ENCODE measurements around the gene CLEC2L.
A peak's percentile ranks its signal among the peaks of the same experiment; 100 is the strongest.

CLEC2L gene

DNA sequence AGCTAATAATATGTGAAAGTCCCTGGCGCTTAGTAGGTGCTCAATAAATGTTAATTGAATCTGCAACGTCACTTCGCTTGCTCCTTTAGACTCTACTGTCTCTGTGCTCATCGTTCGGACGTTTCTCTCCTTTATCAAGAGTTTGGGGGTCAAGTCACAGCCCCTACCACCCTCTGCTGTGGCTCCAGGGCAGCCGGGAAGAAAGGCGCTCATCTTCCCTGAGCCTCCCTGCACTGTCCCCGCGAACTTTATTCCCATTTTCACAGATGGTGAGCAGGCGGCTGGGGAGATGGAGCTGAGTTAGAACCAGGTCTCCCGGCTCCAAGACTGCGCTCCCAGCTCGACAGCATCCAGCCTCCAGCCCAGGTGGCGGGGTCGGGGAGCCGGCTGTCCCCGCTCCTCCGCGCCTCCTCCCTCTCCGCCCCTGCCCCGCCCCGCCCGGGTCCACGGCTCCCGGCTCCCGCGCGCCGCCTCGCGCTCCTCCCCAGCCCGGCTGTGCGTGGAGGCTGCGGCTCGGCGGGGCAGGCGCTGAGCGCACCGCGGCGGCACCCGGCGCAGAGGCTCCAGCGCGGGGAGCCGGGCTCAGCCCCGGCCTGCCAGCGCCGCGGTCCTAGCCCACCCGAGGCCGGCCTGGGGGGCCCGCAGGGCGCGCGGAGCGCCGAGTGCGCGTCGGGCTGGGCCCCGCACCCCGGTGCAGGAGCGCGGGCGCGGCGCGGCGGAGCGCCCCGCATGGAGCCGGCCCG lies at the start of gene CLEC2L:
Gene CLEC2L, plus strand, starts transcription at position 487 of the 743 bp plus-strand sequence. Its CDS starts 243 bp downstream, at position 730.
- DNase-seq, result no peak

GRCh38 chr7:139476139-139476538 lies 47.3 kb upstream of the CLEC2L start:
- no peak for DNase-seq

- no peak for DNase-seq
Measured at GRCh38 chr7:139476891-139477290, 46.6 kb upstream of the CLEC2L start.

DNA sequence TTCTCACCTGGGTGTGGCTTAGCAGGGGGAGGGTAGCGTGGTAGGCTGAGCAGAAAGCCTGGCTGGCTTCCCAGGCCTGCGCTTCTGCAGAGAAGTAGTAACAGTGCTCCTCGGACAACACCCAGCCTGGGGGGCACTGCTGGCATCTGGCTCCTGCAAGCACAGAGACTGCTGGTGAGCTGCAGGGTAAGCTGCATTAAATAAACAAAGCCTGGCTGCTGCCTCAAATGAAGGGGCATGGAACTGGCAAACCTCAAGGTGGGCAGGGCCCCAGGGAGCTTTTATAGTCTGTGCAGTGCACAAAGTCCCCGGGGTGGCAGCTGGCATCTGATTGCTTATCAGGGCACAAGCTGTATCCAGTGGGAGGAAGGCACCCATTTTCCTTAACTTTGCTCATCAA lies 43.9 kb upstream of the CLEC2L start:
- no peak for DNase-seq

DNA sequence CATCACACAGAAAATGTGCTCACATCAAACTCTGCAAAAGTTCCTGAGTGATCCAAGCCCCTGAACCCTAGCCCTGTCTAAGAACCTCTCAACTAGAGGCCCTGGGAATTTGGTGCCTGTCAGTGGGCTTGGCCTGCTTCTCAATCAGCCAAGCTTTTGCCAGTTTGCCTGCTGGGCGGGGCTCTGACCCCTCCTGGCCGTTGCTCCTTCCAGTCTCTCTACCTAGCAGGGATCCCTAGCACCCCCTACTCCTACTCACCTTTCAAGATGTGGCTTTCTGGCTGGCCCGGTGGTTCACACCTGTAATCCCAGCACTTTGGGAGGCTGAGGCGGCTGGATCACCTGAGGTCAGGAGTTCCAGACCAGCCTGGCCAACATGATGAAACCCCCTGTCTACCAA lies 42.1 kb upstream of the CLEC2L start:
- DNase-seq, result no peak

- no peak for DNase-seq
Measured at GRCh38 chr7:139482122-139482521, 41.4 kb upstream of the CLEC2L start.

DNA sequence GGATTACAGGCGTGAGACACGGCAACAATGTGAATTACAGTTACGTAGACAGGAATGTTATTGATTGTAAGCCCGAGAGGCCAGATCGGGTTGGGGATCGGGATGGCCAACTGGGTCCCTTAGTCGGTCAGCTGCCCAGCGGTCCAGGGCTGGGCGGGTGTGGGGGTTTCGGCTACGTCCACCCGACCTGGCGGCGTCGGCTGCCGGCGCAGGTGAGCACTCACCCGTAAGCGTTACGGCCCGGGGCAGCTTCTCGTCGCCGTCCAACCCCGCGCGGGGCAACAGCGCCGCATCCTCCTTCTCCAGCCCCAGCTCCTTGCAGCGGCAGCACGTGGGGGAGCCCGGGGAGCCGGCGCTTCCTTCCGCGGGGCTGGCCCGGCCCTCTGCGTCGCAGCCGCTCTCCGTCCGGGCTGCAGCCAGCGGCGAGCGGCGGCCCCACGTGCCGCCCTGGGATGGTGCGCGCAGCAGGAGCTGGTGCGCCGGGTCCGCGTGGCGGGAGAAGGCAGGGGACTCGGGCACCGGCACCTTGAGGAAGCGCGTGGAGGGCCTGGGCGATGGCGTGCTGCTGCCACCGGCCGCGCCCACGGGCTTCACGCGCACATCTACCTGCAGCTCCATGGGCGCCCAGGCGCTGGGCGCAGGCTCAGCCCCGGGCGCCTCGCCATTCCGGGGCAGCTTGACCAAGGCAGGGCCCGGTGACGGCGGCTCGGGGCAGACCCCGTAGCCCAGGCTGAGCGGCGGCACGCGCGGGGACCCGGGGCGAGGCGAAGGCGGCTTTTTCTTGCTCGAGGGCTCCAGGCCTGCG lies 40.6 kb upstream of the CLEC2L start:
- no peak for DNase-seq

GRCh38 chr7:139487366-139488080 lies 36.0 kb upstream of the CLEC2L start:
- no peak for DNase-seq

DNA sequence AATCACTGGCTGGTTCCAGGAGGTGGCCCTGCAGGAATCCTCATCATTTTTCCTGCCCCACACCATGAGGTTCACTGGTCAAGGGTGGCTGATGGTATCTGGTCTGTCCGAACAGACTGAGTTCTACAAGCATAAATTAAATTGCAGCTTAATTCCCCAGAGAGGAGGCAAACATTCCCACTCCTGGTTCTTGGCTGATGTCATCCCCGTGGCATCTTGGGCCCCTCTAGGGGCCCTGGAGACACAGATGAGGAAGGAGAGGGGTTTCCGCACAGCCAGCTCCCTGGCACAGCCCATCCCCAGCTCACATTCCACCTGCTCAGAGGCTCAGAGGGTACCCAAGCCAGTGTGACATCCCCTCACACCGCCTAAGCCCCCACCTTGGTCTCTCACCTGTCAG lies 34.7 kb upstream of the CLEC2L start:
- DNase-seq, result no peak

DNA sequence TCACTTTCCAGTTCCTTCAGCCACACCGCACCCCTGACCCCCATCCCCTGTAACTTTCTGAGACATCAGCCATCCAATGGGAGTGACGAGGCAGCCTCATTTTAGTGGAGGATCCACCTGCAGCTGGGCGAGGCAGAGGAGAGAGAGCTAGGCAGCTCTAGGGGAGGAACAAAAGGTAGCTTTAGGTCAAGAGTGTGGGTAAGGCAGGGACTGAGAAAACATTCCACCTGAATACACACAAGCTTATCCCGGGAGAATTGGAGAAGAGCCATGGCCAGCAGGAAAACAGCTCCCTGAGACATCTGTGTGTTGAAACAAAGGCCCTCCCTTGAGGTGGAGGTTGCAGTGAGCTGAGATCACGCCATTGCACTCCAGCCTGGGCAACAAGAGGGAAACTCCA lies 33.4 kb upstream of the CLEC2L start:
- peak; percentile 20 for DNase-seq

DNA sequence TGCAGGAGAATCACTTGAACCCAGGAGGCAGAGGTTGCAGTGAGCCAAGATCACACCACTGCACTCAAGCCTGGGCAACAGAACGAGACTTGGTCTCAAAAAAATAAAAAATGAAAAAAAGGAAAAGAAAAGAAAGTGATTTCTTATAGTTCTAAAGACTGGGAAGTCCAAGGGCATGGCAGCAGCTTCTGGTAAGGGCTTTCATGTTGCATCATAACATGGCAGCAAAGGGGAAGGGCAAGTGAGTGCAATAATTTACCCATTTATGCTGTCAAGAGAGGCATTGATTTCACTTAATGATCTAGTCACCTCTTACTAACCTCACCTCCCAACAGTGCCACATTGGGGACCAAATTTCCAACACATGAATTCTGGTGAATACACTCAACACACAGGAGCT lies 31.2 kb upstream of the CLEC2L start:
- DNase-seq, result no peak

DNA sequence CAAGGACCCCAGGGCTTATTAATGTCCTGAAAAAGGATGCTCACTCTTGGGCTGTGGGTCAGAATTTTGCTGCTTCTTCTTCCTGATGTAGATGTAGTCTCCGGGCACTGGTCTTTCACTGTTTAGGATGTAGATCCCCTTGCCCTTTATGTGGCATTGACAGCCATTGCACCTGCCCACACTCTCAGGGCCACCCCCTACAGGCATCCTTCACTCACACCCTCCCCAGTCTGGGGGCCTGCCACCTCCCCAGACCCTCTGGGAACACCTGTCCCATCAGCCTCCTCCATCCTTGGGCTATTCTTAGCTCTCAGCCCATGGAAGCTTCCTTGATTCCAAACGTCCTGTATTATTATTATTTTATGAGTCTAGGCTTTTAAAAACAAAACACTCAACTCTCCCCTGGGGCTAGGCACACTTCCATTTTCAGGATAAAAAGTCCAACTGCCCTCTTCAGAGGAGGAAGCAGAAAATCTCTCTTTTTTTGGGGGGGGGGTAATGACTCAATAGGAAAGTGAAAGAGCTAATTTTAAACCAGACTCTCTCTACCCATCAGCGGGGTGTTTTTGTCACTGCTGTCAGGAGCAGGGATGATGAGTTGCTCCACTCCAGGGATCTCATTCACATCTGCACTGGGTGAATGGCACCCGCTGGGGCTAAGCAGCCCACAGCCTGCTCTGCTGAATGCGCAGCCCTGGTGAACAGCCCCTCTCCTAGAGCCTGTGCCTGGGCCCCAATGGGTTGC lies 28.5 kb upstream of the CLEC2L start:
- no peak for DNase-seq

GRCh38 chr7:139495580-139496125 lies 27.8 kb upstream of the CLEC2L start:
- no peak for DNase-seq

DNA sequence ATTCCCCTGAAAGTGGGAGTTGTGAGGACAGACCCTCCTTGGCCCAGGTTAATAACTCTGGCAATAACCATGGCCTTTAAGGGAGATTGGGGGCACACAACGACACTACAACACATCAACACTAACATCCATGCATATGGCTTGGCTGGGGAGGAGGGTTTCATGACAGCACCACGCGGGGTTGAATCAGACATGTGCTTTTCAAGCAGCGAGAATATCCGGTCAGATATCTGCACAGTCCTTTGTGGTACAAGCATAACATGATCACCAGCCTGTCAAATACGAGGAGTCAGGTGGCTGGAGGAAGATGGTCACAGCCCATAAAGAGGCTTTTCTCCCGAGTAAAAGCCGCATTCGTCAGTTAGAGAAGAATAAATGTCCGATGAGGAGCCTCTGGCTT lies 27.0 kb upstream of the CLEC2L start:
- DNase-seq, result no peak

- DNase-seq, result no peak
Measured at GRCh38 chr7:139500770-139501138, 22.7 kb upstream of the CLEC2L start.

DNA sequence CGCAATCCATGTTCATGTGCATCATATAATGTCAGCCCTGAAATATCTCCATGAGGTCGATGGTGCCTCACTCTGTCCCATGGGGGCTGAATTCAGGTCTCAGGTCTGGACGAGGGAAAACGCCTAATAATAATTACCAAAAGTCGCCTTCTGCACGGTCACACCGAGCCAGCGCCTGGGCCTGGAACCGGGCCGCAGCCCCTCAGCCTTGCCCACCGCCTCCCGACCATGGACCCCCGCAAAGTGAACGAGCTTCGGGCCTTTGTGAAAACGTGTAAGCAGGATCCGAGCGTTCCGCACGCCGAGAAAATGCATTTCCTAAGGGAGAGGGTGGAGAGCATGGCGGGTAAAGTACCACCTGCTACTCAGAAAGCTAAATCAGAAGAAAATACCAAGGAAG lies 21.3 kb upstream of the CLEC2L start:
- no peak for DNase-seq

GRCh38 chr7:139505563-139505962 lies 17.9 kb upstream of the CLEC2L start:
- DNase-seq, result no peak

DNA sequence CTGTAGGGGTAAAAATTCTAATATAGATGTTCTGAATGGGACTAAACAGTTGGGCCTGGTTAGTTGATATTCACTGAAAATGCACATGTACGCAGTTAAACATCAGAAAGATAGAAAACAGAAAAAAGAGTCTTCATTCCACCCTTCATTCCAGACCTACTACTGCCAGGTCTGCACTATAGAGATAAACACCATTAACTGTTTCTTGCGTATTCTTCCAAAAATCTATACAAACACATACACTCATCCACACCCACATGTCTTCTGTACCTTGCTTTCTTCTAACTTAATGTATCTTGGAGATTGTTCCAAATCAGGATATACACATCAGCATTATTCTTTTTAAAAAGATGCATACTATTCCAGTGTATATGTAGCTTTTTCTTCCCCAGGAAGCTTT lies 13.9 kb upstream of the CLEC2L start:
- DNase-seq, result no peak

GRCh38 chr7:139511315-139511714 lies 12.2 kb upstream of the CLEC2L start:
- DNase-seq, result no peak

GRCh38 chr7:139515266-139515665 lies 8.2 kb upstream of the CLEC2L start:
- no peak for DNase-seq

DNA sequence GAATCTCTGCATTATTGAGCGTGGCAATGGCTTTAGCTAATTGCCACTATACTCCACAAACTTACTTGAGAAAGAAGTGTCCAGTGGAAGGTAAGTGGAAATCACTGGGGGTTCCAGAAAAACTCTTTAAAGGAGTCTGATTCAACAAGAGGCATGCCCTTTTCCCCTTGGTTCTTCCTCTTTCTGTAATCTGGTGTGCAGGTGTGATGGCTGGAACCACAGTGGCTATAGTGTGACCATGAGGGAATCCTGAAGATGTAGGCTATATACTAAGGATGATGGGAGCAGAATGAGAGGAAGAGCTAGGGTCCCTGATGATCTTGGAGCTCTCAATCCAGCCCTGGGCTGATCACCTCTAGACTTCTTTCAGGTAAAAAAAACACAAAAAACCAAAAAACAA lies 2.0 kb upstream of the CLEC2L start:
- no peak for DNase-seq

DNA sequence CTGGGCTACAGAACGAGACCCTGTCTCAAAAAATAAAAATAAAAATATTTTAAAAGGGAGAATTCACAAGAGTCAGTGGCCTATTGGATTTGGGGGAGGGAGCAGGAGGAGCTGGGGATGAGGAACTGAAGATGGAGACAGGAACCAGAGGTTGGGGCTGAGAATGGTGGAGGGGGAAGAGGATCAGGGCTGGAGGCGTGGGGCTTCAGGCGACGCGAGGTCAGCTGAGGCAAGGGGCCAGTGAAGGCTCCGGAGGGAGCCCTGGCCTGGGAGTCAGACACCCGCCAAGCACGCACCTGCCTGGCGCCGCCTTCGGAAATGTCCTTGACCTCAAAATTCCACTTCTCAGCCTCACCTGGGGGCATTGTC lies 671 bp upstream of the CLEC2L start:
- DNase-seq, result no peak
